Ovary (tissue), 3 donors: ENCODE measurements around the gene FAM98B.

Experiments used
- CTCF ChIP-seq, 3 donors: fragments of 450-650 bp in 2 of 3; fragments of 200-600 bp in 1 of 3; IDR thresholded peaks; one replicate each; pipeline versions ENCODE4 v1.5.1 to v1.8.0; 2016 to 2022; ENCODE audit warnings: antibody characterized with exemption in 3 of 3, mild to moderate bottlenecking in 1 of 3
- EP300 ChIP-seq: sonication (generic); formaldehyde crosslinking; IDR thresholded peaks from one replicate; pipeline ENCODE4 v1.6.1; 2017; ENCODE audit warnings: antibody characterized with exemption
- POLR2A ChIP-seq: fragments of 450-650 bp; IDR thresholded peaks from one replicate; pipeline ENCODE4 v1.6.1; 2017; ENCODE audit warnings: antibody characterized with exemption, mild to moderate bottlenecking, moderate library complexity
- donor health status: DM: no; HTN: no; CAD: no.

- TF ChIP-seq CTCF (IDR thresholded peaks at IDR 0.05) (no peak), POLR2A (no peak), EP300 (no peak)
Observed at GRCh38 chr15:38421069-38421690, 32.7 kb upstream of the FAM98B start.
